Gastroesophageal sphincter (tissue), 3 donors: Measurements from ENCODE around the gene SPINT2.

Experiments used
- EP300 ChIP-seq: sonication (generic); formaldehyde crosslinking; IDR thresholded peaks from one replicate; pipeline ENCODE4 v1.6.1; 2017; ENCODE audit warnings: antibody characterized with exemption, mild to moderate bottlenecking
- POLR2AphosphoS5 ChIP-seq: sonication (generic); formaldehyde crosslinking; IDR thresholded peaks from one replicate; pipeline ENCODE4 v1.6.1; 2017; ENCODE audit warnings: antibody characterized with exemption
- TF ChIP-seq, protein P1 (sequence below), 4 experiments: fragments of 200-600 bp in 2 of 4; fragments of 450-650 bp in 2 of 4; sonication (generic) in 1 of 4; IDR thresholded peaks; one replicate each; pipeline ENCODE4 v1.5.1; 2017 to 2019; ENCODE audit warnings: antibody characterized with exemption in 4 of 4, mild to moderate bottlenecking in 2 of 4, moderate library complexity in 2 of 4

- TF ChIP-seq, protein P1, sequence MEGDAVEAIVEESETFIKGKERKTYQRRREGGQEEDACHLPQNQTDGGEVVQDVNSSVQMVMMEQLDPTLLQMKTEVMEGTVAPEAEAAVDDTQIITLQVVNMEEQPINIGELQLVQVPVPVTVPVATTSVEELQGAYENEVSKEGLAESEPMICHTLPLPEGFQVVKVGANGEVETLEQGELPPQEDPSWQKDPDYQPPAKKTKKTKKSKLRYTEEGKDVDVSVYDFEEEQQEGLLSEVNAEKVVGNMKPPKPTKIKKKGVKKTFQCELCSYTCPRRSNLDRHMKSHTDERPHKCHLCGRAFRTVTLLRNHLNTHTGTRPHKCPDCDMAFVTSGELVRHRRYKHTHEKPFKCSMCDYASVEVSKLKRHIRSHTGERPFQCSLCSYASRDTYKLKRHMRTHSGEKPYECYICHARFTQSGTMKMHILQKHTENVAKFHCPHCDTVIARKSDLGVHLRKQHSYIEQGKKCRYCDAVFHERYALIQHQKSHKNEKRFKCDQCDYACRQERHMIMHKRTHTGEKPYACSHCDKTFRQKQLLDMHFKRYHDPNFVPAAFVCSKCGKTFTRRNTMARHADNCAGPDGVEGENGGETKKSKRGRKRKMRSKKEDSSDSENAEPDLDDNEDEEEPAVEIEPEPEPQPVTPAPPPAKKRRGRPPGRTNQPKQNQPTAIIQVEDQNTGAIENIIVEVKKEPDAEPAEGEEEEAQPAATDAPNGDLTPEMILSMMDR (IDR thresholded peaks at IDR 0.05), result no peak
- TF ChIP-seq POLR2AphosphoS5 (no peak), EP300 (no peak)
Observed at GRCh38 chr19:38250428-38250820, 13.9 kb upstream of the SPINT2 start.
